ENCODE results near the gene MAGEA9. TPM values are rescaled to one million over a fixed set of nuclear protein-coding genes. Genes with fewer than 3 reads are reported as not detected.

The MAGEA9 gene
- total and polyA plus RNA-seq, 2 donors (not counting 1 experiment from before 2014, with no cell fraction given): not detected

DNA sequence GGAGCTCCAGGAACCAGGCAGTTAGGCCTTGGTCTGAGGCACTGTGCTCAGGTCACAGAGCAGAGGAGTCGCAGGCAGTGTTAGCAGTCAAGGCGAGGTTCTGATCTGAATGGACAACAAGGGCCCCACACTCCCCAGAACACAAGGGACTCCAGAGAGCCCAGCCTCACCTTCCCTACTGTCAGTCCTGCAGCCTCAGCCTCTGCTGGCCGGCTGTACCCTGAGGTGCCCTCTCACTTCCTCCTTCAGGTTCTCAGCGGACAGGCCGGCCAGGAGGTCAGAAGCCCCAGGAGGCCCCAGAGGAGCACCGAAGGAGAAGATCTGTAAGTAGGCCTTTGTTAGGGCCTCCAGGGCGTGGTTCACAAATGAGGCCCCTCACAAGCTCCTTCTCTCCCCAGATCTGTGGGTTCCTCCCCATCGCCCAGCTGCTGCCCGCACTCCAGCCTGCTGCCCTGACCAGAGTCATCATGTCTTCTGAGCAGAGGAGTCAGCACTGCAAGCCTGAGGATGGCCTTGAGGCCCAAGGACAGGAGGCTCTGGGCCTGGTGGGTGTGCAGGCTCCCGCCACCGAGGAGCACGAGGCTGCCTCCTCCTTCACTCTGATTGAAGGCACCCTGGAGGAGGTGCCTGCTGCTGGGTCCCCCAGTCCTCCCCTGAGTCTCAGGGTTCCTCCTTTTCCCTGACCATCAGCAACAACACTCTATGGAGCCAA is 26.2 kb downstream of the MAGEA9 start:
- H3K79me2 ChIP-seq (ENCODE audit: control insufficient read depth, insufficient read depth, low read length): no peaks in the 10 kb centered on the region
- H2AFZ ChIP-seq (ENCODE audit: low read length): no peak overlapping the region
- no peak for DNase-seq (ENCODE audit: low read depth in 2 of 2)
- no peaks in the 10 kb centered on the region for H4K20me1 ChIP-seq (ENCODE audit: control insufficient read depth, extremely low read depth, insufficient read depth, low read length)
- no peak overlapping the region for H3K9ac ChIP-seq (ENCODE audit: insufficient read depth, low read length)
- no peaks in the 10 kb centered on the region for H3K4me1 ChIP-seq (ENCODE audit: control insufficient read depth, extremely low read depth, insufficient read depth, low read length)
- no peak overlapping the region for H3K4me2 ChIP-seq (ENCODE audit: extremely low read depth, insufficient read depth, low read length)
- no peaks in the 10 kb centered on the region for H3K27me3 ChIP-seq (ENCODE audit: control insufficient read depth, insufficient read depth, low read length)
- no peaks in the 10 kb centered on the region for H3K9me3 ChIP-seq (ENCODE audit: control insufficient read depth, insufficient read depth, low read depth, low read length)
- no peaks in the 10 kb centered on the region for H3K36me3 ChIP-seq (ENCODE audit: control insufficient read depth, insufficient read depth, low read length)
- TF ChIP-seq EZH2 (IDR thresholded peaks at IDR 0.05; ENCODE audit: low read length, missing control alignments): no peak
- TF ChIP-seq, protein P1, sequence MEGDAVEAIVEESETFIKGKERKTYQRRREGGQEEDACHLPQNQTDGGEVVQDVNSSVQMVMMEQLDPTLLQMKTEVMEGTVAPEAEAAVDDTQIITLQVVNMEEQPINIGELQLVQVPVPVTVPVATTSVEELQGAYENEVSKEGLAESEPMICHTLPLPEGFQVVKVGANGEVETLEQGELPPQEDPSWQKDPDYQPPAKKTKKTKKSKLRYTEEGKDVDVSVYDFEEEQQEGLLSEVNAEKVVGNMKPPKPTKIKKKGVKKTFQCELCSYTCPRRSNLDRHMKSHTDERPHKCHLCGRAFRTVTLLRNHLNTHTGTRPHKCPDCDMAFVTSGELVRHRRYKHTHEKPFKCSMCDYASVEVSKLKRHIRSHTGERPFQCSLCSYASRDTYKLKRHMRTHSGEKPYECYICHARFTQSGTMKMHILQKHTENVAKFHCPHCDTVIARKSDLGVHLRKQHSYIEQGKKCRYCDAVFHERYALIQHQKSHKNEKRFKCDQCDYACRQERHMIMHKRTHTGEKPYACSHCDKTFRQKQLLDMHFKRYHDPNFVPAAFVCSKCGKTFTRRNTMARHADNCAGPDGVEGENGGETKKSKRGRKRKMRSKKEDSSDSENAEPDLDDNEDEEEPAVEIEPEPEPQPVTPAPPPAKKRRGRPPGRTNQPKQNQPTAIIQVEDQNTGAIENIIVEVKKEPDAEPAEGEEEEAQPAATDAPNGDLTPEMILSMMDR (conservative IDR thresholded peaks at IDR 0.05 in 1 of 2, IDR thresholded peaks at IDR 0.05 in 1 of 2; ENCODE audit: low read depth in 1 of 2, low read length in 2 of 2): no peak
- H3K27ac ChIP-seq (ENCODE audit: insufficient read depth, low read length): no peak overlapping the region
- H3K4me3 ChIP-seq (replicated peaks in 1 of 4; ENCODE audit: control extremely low read depth in 1 of 4, insufficient read depth in 1 of 4, low read depth in 3 of 4, low read length in 4 of 4): no peak overlapping the region

DNA sequence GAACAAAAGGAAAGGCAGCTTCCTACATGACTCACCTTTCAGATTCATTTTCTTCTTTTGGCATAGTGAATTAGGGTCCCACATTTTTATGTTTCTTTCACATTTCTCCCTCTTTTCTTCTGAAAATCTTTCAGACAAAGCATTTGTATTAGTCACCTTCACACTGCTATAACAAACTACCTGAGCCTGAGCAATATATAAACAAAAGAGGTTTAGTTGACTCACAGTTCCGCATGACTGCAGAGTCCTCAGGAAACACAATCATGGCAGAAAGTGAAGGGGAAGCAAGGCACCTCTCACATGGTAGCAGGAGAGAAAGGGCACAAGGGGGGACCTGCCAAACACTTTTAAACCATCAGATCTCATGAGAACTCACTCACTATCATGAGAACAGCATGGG is 36.9 kb downstream of the MAGEA9 start:
- no peak overlapping the region for H3K4me2 ChIP-seq (ENCODE audit: extremely low read depth, insufficient read depth, low read length)
- TF ChIP-seq, protein P1 (conservative IDR thresholded peaks at IDR 0.05 in 1 of 2, IDR thresholded peaks at IDR 0.05 in 1 of 2; ENCODE audit: low read depth in 1 of 2, low read length in 2 of 2): no peak
- TF ChIP-seq EZH2 (IDR thresholded peaks at IDR 0.05; ENCODE audit: low read length, missing control alignments): no peak
- no peaks in the 10 kb centered on the region for H3K36me3 ChIP-seq (ENCODE audit: control insufficient read depth, insufficient read depth, low read length)
- no peak overlapping the region for H3K9ac ChIP-seq (ENCODE audit: insufficient read depth, low read length)
- no peaks in the 10 kb centered on the region for H3K9me3 ChIP-seq (ENCODE audit: control insufficient read depth, insufficient read depth, low read depth, low read length)
- peak in 1 of 2 donors; percentile 20 for DNase-seq (ENCODE audit: low read depth in 2 of 2)
- no peak overlapping the region for H3K4me3 ChIP-seq (replicated peaks in 1 of 4; ENCODE audit: control extremely low read depth in 1 of 4, insufficient read depth in 1 of 4, low read depth in 3 of 4, low read length in 4 of 4)
- H3K27ac ChIP-seq (ENCODE audit: insufficient read depth, low read length): no peak overlapping the region
- no peaks in the 10 kb centered on the region for H3K4me1 ChIP-seq (ENCODE audit: control insufficient read depth, extremely low read depth, insufficient read depth, low read length)
- H3K27me3 ChIP-seq (ENCODE audit: control insufficient read depth, insufficient read depth, low read length): no peaks in the 10 kb centered on the region
- H3K79me2 ChIP-seq (ENCODE audit: control insufficient read depth, insufficient read depth, low read length): no peaks in the 10 kb centered on the region
- no peak overlapping the region for H2AFZ ChIP-seq (ENCODE audit: low read length)
- H4K20me1 ChIP-seq (ENCODE audit: control insufficient read depth, extremely low read depth, insufficient read depth, low read length): no peaks in the 10 kb centered on the region

DNA sequence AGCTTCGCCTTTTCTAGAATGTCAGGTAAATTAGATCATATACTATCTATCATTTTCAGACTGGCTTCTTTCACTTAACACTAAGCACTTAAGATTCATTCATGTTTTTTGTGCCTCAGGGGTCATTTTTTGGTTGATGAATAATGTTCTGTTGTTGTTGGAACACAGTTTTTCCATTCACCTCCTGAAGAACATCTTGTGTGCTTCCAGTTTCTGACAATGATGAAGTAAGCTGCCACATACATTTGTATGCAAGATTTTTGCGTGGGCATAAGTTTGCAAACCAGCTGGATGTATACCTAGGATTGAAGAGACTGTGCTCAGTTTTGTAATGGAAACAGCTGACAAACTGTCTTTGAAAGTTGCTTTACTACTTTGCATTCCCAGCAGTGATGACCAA is 37.6 kb downstream of the MAGEA9 start:
- H3K36me3 ChIP-seq (ENCODE audit: control insufficient read depth, insufficient read depth, low read length): no peaks in the 10 kb centered on the region
- no peak overlapping the region for H3K27ac ChIP-seq (ENCODE audit: insufficient read depth, low read length)
- no peaks in the 10 kb centered on the region for H3K9me3 ChIP-seq (ENCODE audit: control insufficient read depth, insufficient read depth, low read depth, low read length)
- H4K20me1 ChIP-seq (ENCODE audit: control insufficient read depth, extremely low read depth, insufficient read depth, low read length): no peaks in the 10 kb centered on the region
- no peak overlapping the region for H3K4me2 ChIP-seq (ENCODE audit: extremely low read depth, insufficient read depth, low read length)
- H3K9ac ChIP-seq (ENCODE audit: insufficient read depth, low read length): no peak overlapping the region
- H3K79me2 ChIP-seq (ENCODE audit: control insufficient read depth, insufficient read depth, low read length): no peaks in the 10 kb centered on the region
- no peaks in the 10 kb centered on the region for H3K27me3 ChIP-seq (ENCODE audit: control insufficient read depth, insufficient read depth, low read length)
- TF ChIP-seq, protein P1 (conservative IDR thresholded peaks at IDR 0.05 in 1 of 2, IDR thresholded peaks at IDR 0.05 in 1 of 2; ENCODE audit: low read depth in 1 of 2, low read length in 2 of 2): no peak
- TF ChIP-seq EZH2 (IDR thresholded peaks at IDR 0.05; ENCODE audit: low read length, missing control alignments): no peak
- no peak overlapping the region for H3K4me3 ChIP-seq (replicated peaks in 1 of 4; ENCODE audit: control extremely low read depth in 1 of 4, insufficient read depth in 1 of 4, low read depth in 3 of 4, low read length in 4 of 4)
- H2AFZ ChIP-seq (ENCODE audit: low read length): no peak overlapping the region
- no peaks in the 10 kb centered on the region for H3K4me1 ChIP-seq (ENCODE audit: control insufficient read depth, extremely low read depth, insufficient read depth, low read length)
- peak in 1 of 2 donors; percentile 72 for DNase-seq (ENCODE audit: low read depth in 2 of 2)

Measured in fibroblast of lung (primary cell).